ENCODE measurements around the gene RGS11. TPM values are rescaled to one million over a fixed set of nuclear protein-coding genes. Genes with fewer than 3 reads are reported as not detected.

Gene RGS11
- total and polyA plus RNA-seq, 2 experiments from 2014 or later = 2.4 to 4.5 TPM

DNA sequence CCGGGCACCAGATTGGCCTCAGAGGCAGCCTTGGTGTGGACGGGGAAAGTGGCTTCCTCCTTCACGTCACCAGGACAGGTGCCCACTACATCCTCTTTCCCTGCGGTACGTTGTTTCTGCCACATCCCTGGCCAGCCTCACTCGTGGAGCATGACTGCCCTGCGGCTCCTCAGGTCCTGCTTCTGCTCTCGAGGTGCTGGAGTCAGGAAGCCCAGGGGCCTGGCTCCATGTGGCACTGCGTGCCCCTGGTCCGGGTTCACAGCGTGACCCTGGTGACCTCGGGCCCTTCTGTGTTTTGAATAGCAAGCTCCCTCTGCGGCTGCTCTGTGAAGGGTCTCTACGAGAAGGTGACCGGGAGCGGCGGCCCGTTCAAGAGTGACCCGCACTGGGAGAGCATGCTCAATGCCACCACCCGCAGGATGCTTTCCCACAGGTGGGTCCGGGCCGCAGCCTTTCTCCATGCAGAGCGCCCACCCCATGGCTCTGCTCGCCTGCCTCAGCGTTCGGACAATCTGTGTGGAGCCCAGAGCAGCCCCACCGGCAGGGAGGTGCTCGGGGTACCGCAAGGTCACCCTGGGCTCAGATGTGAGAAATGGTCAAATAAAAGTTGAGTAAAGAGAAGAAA, 13.5 kb downstream of the RGS11 start:
- Histone ChIP-seq H3K27ac (no peak overlapping the region), H3K27me3 (replicated peaks; ENCODE audit: insufficient read depth) (no peaks in the 10 kb centered on the region), H3K4me2 (ENCODE audit: unreplicated experiment) (no peak overlapping the region), H2AFZ (no peak overlapping the region), H3K9ac (no peak overlapping the region), H3K4me3 (no peak overlapping the region), H3K36me3 (ENCODE audit: low read depth) (no peaks in the 10 kb centered on the region), H3K4me1 (ENCODE audit: insufficient read depth) (no peaks in the 10 kb centered on the region), H3K79me2 (ENCODE audit: insufficient read depth) (no peaks in the 10 kb centered on the region), H4K20me1 (ENCODE audit: insufficient read depth) (no peaks in the 10 kb centered on the region), H3F3A (ENCODE audit: insufficient read depth) (no peaks in the 10 kb centered on the region), H3K9me3 (ENCODE audit: low read depth) (no peaks in the 10 kb centered on the region), H3K9me2 (ENCODE audit: insufficient read depth) (no peaks in the 10 kb centered on the region)
- no peak for TF ChIP-seq EZH2 (IDR thresholded peaks at IDR 0.05; ENCODE audit: insufficient read depth, poor library complexity, severe bottlenecking)
- no peak for TF ChIP-seq EZH2phosphoT487 (IDR thresholded peaks at IDR 0.05; ENCODE audit: insufficient read depth, low read depth)
- WGBS, 2 experiments (ENCODE audit: low coverage in 1 of 2, low lambda C conversion rate in 2 of 2, missing lambda C conversion rate in 2 of 2) = 96 to 97% methylated on average over 29 of the region's 29 CpGs
- DNase-seq = no peak
- in situ Hi-C loops (cut with MboI) = no loop called here

DNA sequence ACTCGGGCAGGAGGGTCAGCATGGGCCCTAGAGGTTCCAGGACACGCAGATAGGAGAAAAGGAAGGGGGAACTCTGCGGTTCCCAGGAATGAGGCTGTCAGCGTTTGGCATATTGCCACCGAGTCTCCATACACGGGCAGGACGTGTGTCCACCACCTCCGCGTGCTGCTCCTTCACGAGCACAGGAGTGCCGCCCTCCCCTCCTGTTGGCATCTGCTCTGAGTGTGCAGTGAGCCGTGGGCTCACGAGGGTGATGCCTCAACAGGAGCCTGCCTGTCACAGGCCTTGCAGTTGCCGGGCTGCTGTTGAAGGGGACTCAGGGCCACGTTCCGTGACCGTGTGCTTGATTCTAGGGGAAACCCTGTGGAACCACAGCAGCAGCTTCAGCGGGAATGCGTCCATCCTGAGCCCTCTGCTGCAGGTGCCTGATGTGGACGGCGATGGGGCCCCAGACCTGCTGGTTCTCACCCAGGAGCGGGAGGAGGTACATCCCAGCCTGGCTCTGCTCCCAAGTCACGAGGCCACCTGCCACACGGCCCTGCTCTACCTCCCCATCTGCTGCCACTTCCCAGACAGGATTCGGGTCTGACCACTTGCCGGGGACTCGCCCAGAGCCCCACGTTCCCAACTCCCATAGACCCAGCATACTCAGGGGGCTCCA, 14.6 kb downstream of the RGS11 start:
- TF ChIP-seq EZH2phosphoT487 (IDR thresholded peaks at IDR 0.05; ENCODE audit: insufficient read depth, low read depth) = no peak
- no peak for TF ChIP-seq EZH2 (IDR thresholded peaks at IDR 0.05; ENCODE audit: insufficient read depth, poor library complexity, severe bottlenecking)
- Histone ChIP-seq H3K9me3 (ENCODE audit: low read depth) (no peaks in the 10 kb centered on the region), H2AFZ (no peak overlapping the region), H4K20me1 (ENCODE audit: insufficient read depth) (no peaks in the 10 kb centered on the region), H3K79me2 (ENCODE audit: insufficient read depth) (no peaks in the 10 kb centered on the region), H3K27me3 (replicated peaks; ENCODE audit: insufficient read depth) (no peaks in the 10 kb centered on the region), H3K27ac (no peak overlapping the region), H3K4me2 (ENCODE audit: unreplicated experiment) (no peak overlapping the region), H3K4me1 (ENCODE audit: insufficient read depth) (no peaks in the 10 kb centered on the region), H3K9me2 (ENCODE audit: insufficient read depth) (no peaks in the 10 kb centered on the region), H3F3A (ENCODE audit: insufficient read depth) (no peaks in the 10 kb centered on the region), H3K4me3 (no peak overlapping the region), H3K36me3 (ENCODE audit: low read depth) (no peaks in the 10 kb centered on the region), H3K9ac (no peak overlapping the region)
- in situ Hi-C loops (cut with MboI) = no loop called here
- 87 to 90% methylated on average over 28 of the region's 28 CpGs for WGBS, 2 experiments (ENCODE audit: low coverage in 1 of 2, low lambda C conversion rate in 2 of 2, missing lambda C conversion rate in 2 of 2)
- no peak for DNase-seq

DNA sequence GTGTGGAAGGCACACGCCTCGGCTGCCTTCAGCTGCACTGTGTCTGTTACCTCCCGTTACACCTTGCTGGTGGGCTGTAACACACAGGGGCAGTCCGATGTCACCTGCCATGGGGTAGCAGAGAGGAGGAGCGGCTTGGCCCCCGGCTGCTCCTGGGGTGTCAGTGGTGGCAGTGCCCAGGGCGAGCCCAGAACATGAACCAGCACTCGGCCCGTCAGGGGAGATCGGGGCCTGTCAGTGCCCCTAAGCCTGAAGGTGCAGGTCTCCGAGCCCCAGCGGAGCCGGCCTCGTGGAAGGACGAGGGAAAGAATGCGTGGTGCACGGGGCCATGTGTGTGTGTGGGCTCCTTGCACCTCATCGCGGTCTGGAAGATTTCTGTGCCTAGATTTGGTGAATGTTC, 15.4 kb downstream of the RGS11 start:
- Histone ChIP-seq H3K4me1 (ENCODE audit: insufficient read depth) (no peaks in the 10 kb centered on the region), H2AFZ (no peak overlapping the region), H3K27me3 (replicated peaks; ENCODE audit: insufficient read depth) (no peaks in the 10 kb centered on the region), H3K36me3 (ENCODE audit: low read depth) (no peaks in the 10 kb centered on the region), H3K9me2 (ENCODE audit: insufficient read depth) (no peaks in the 10 kb centered on the region), H3K4me2 (ENCODE audit: unreplicated experiment) (no peak overlapping the region), H3K4me3 (no peak overlapping the region), H4K20me1 (ENCODE audit: insufficient read depth) (no peaks in the 10 kb centered on the region), H3F3A (ENCODE audit: insufficient read depth) (no peaks in the 10 kb centered on the region), H3K9me3 (ENCODE audit: low read depth) (no peaks in the 10 kb centered on the region), H3K79me2 (ENCODE audit: insufficient read depth) (no peaks in the 10 kb centered on the region), H3K9ac (no peak overlapping the region), H3K27ac (no peak overlapping the region)
- 92% methylated on average over 19 of the region's 19 CpGs for WGBS, 2 experiments (ENCODE audit: low coverage in 1 of 2, low lambda C conversion rate in 2 of 2, missing lambda C conversion rate in 2 of 2)
- TF ChIP-seq EZH2 (IDR thresholded peaks at IDR 0.05; ENCODE audit: insufficient read depth, poor library complexity, severe bottlenecking) (no peak), EZH2phosphoT487 (IDR thresholded peaks at IDR 0.05; ENCODE audit: insufficient read depth, low read depth) (no peak)
- no peak for DNase-seq
- in situ Hi-C loops (cut with MboI) = no loop called here

DNA sequence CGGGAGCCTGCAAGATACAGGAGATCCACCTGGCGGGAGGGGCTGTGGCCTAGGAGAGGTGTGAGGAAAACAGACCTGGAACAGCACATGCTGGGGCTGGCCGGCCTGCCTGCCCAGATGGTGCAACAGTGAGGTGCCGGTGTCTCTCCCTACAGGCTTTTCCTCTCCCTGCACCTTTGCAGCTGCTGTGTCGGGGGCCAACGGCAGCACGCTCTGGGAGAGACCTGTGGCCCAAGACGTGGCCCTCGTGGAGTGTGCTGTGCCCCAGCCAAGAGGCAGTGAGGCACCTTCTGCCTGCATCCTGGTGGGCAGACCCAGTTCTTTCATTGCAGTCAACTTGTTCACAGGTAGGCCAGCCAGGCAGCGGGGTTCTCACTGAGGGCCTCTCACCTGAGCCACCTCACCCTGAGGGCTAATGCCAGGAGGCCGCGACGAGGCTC, 15.9 kb downstream of the RGS11 start:
- no peak for DNase-seq
- H3K27me3 ChIP-seq (replicated peaks; ENCODE audit: insufficient read depth) = no peaks in the 10 kb centered on the region
- H3K4me2 ChIP-seq (ENCODE audit: unreplicated experiment) = no peak overlapping the region
- H3K4me1 ChIP-seq (ENCODE audit: insufficient read depth) = no peaks in the 10 kb centered on the region
- H3K79me2 ChIP-seq (ENCODE audit: insufficient read depth) = no peaks in the 10 kb centered on the region
- TF ChIP-seq EZH2 (IDR thresholded peaks at IDR 0.05; ENCODE audit: insufficient read depth, poor library complexity, severe bottlenecking) = no peak
- no peak for TF ChIP-seq EZH2phosphoT487 (IDR thresholded peaks at IDR 0.05; ENCODE audit: insufficient read depth, low read depth)
- 73 to 85% methylated on average over 9 to 13 of the region's 13 CpGs for WGBS, 2 experiments (ENCODE audit: low coverage in 1 of 2, low lambda C conversion rate in 2 of 2, missing lambda C conversion rate in 2 of 2)
- no peaks in the 10 kb centered on the region for H3K9me2 ChIP-seq (ENCODE audit: insufficient read depth)
- no peak overlapping the region for H3K9ac ChIP-seq
- H3K9me3 ChIP-seq (ENCODE audit: low read depth) = no peaks in the 10 kb centered on the region
- H3K27ac ChIP-seq = no peak overlapping the region
- in situ Hi-C loops (cut with MboI) = no loop called here
- no peaks in the 10 kb centered on the region for H3K36me3 ChIP-seq (ENCODE audit: low read depth)
- H4K20me1 ChIP-seq (ENCODE audit: insufficient read depth) = no peaks in the 10 kb centered on the region
- no peak overlapping the region for H2AFZ ChIP-seq
- no peak overlapping the region for H3K4me3 ChIP-seq
- H3F3A ChIP-seq (ENCODE audit: insufficient read depth) = no peaks in the 10 kb centered on the region
